ENCODE data around the gene CCDC92B. TPM values are rescaled to one million over a fixed set of nuclear protein-coding genes. Genes with fewer than 3 reads are reported as not detected.

The CCDC92B gene
- total and polyA plus RNA-seq, 2 experiments from 2014 or later, result 0.10 TPM; not detected in 1

- no peaks in the 10 kb centered on the region for H4K20me1 ChIP-seq (ENCODE audit: insufficient read depth, poor library complexity, severe bottlenecking)
- H3K4me3 ChIP-seq, result no peak overlapping the region
- peaks cover 12% of the 10 kb centered on the region for H3K27me3 ChIP-seq
- DNase-seq (ENCODE audit: low spot score), result no peak
- no peaks in the 10 kb centered on the region for H3K4me1 ChIP-seq (ENCODE audit: insufficient read depth)
- H2AFZ ChIP-seq, result no peak overlapping the region
- no peaks in the 10 kb centered on the region for H3K9me2 ChIP-seq (replicated peaks; ENCODE audit: insufficient read depth)
- TF ChIP-seq EZH2 (IDR thresholded peaks at IDR 0.05; ENCODE audit: borderline replicate concordance) (no peak), CTCF (IDR thresholded peaks at IDR 0.05; ENCODE audit: poor library complexity) (no peak), EZH2phosphoT487 (IDR thresholded peaks at IDR 0.05; ENCODE audit: low read depth, severe bottlenecking, unreplicated experiment) (no peak)
- H3K36me3 ChIP-seq (replicated peaks; ENCODE audit: insufficient read depth, low read depth), result no peaks in the 10 kb centered on the region
- H3K79me2 ChIP-seq, result no peaks in the 10 kb centered on the region
- H3K4me2 ChIP-seq, result no peak overlapping the region
- WGBS (ENCODE audit: low lambda C conversion rate, missing lambda C conversion rate), result 87% methylated on average over 12 of the region's 12 CpGs
- H3K9me3 ChIP-seq (ENCODE audit: low read depth), result no peaks in the 10 kb centered on the region
- no peak overlapping the region for H3K27ac ChIP-seq
Observed at GRCh38 chr17:2780256-2780655, 30.8 kb upstream of the CCDC92B start.

- no peaks in the 10 kb centered on the region for H3K36me3 ChIP-seq (replicated peaks; ENCODE audit: insufficient read depth, low read depth)
- TF ChIP-seq EZH2 (IDR thresholded peaks at IDR 0.05; ENCODE audit: borderline replicate concordance), result no peak
- no peak for TF ChIP-seq EZH2phosphoT487 (IDR thresholded peaks at IDR 0.05; ENCODE audit: low read depth, severe bottlenecking, unreplicated experiment)
- no peak for TF ChIP-seq CTCF (IDR thresholded peaks at IDR 0.05; ENCODE audit: poor library complexity)
- H2AFZ ChIP-seq, result no peak overlapping the region
- no peaks in the 10 kb centered on the region for H3K9me2 ChIP-seq (replicated peaks; ENCODE audit: insufficient read depth)
- no peak overlapping the region for H3K4me3 ChIP-seq
- WGBS (ENCODE audit: low lambda C conversion rate, missing lambda C conversion rate), result 88% methylated on average over 6 of the region's 7 CpGs
- H3K9me3 ChIP-seq (ENCODE audit: low read depth), result no peaks in the 10 kb centered on the region
- no peaks in the 10 kb centered on the region for H3K4me1 ChIP-seq (ENCODE audit: insufficient read depth)
- no peak overlapping the region for H3K27ac ChIP-seq
- DNase-seq (ENCODE audit: low spot score), result no peak
- no peaks in the 10 kb centered on the region for H4K20me1 ChIP-seq (ENCODE audit: insufficient read depth, poor library complexity, severe bottlenecking)
- H3K4me2 ChIP-seq, result no peak overlapping the region
- H3K27me3 ChIP-seq, result peaks cover 12% of the 10 kb centered on the region
- H3K79me2 ChIP-seq, result no peaks in the 10 kb centered on the region
Observed at GRCh38 chr17:2779545-2779944, 30.1 kb upstream of the CCDC92B start.

GRCh38 chr17:2778489-2778888, 29.0 kb upstream of the CCDC92B start:
- no peak overlapping the region for H2AFZ ChIP-seq
- H3K27me3 ChIP-seq, result peaks cover 12% of the 10 kb centered on the region
- no peaks in the 10 kb centered on the region for H3K9me2 ChIP-seq (replicated peaks; ENCODE audit: insufficient read depth)
- H3K27ac ChIP-seq, result no peak overlapping the region
- H4K20me1 ChIP-seq (ENCODE audit: insufficient read depth, poor library complexity, severe bottlenecking), result no peaks in the 10 kb centered on the region
- no peak for TF ChIP-seq EZH2 (IDR thresholded peaks at IDR 0.05; ENCODE audit: borderline replicate concordance)
- TF ChIP-seq EZH2phosphoT487 (IDR thresholded peaks at IDR 0.05; ENCODE audit: low read depth, severe bottlenecking, unreplicated experiment), result no peak
- no peak for TF ChIP-seq CTCF (IDR thresholded peaks at IDR 0.05; ENCODE audit: poor library complexity)
- H3K9me3 ChIP-seq (ENCODE audit: low read depth), result no peaks in the 10 kb centered on the region
- no peak overlapping the region for H3K4me2 ChIP-seq
- no peaks in the 10 kb centered on the region for H3K79me2 ChIP-seq
- H3K4me3 ChIP-seq, result no peak overlapping the region
- WGBS (ENCODE audit: low lambda C conversion rate, missing lambda C conversion rate), result 81% methylated on average over 6 of the region's 6 CpGs
- no peak for DNase-seq (ENCODE audit: low spot score)
- no peaks in the 10 kb centered on the region for H3K36me3 ChIP-seq (replicated peaks; ENCODE audit: insufficient read depth, low read depth)
- no peaks in the 10 kb centered on the region for H3K4me1 ChIP-seq (ENCODE audit: insufficient read depth)
